SIG-M5 treated with dmso at 0.1 percent for 504 hours (cell line): ENCODE measurements around the gene QPRT.
"Not testable (repeated sequence)": the region's sequence is repeated elsewhere in the genome, so short reads cannot be mapped to it uniquely, and the experiment has no call there.

Experiments
- DNase-seq: peaks from one replicate; lab custom pipeline; 2025; ENCODE audit not compliant: unreplicated experiment; lab: John Stamatoyannopoulos, UW

Gene QPRT

DNA sequence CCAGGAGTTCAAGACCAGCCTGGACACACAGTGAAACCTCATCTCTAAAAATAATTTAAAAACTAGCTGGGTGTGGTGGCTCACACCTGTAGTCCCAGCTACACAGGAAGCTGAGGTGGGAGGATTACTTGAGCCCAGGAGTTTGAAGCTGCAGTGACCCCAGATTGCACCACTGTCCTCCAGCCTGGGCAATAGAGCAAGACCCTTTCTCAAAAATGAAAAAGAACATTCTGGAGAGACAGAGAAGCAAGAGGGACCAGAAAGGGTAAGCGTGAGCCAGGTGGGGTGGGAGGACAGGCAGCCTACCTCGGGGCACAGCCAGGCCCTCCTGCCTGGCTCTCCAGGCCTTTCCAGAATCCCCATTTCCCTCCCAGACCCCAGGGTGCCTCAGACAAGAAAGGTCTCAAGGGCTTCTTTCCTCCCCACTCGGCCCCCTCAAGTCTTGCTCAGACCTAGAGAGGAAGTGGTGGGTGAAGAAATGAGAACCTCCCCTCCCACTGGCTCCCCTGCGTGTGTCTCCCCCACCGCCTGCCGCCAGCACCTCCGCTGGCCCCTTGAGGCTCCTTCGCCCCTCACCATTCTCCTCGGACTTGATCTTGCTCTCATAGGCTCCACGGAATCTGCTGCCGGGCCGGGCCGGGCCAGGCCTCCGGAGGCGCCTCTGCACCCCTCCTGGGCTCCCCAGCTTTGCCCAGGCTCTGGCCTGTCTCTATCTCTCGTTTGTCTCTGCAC, 66.3 kb downstream of the QPRT start:
- DNase-seq, result peak; percentile 94

- peak; percentile 94 for DNase-seq
Observed at GRCh38 chr16:29745853-29746345, 66.9 kb downstream of the QPRT start, which contains the start of gene C16orf54. Gene C16orf54, minus strand, starts transcription at chr16:29745990. Its CDS starts 1,039 bp downstream, at chr16:29744951.

GRCh38 chr16:29746518-29746917, 67.5 kb downstream of the QPRT start:
- not testable (repeated sequence) for DNase-seq
